Measurements from ENCODE around the gene UXS1. TPM values are rescaled to one million over a fixed set of nuclear protein-coding genes. Genes with fewer than 3 reads are reported as not detected.

UXS1 gene
- total and polyA plus RNA-seq, 2 of the 8 experiments (the other 6 are each of a cell fraction or from before 2014, with no cell fraction given) = 44.5 to 63.4 TPM

- TF ChIP-seq SRF (IDR thresholded peaks at IDR 0.05; ENCODE audit: low read depth, low read length) = no peak
- TF ChIP-seq HDAC2 (IDR thresholded peaks at IDR 0.05; ENCODE audit: borderline replicate concordance in 1 of 2, low read depth in 2 of 2, low read length in 2 of 2) = 0 out of 4 replicates have a peak, but pooled peaks of 1 of the 2 experiments have one; percentile 44
- TF ChIP-seq SAP30 (IDR thresholded peaks at IDR 0.05; ENCODE audit: insufficient read depth, insufficient replicate concordance, low read length) = no peak
- TF ChIP-seq TBP (IDR thresholded peaks at IDR 0.05; ENCODE audit: low read depth, low read length) = no peak
- no peak for TF ChIP-seq CHD1 (IDR thresholded peaks at IDR 0.05; ENCODE audit: low read depth, low read length)
- TF ChIP-seq EP300 (IDR thresholded peaks at IDR 0.05; ENCODE audit: borderline replicate concordance in 1 of 2, low read depth in 2 of 2, low read length in 2 of 2) = no peak
- TF ChIP-seq SUZ12 (IDR thresholded peaks at IDR 0.05; ENCODE audit: low read length) = no peak
- no peak for TF ChIP-seq JUND (IDR thresholded peaks at IDR 0.05; ENCODE audit: low read length)
- TF ChIP-seq CHD2 (IDR thresholded peaks at IDR 0.05; ENCODE audit: low read length) = no peak
- TF ChIP-seq CEBPB (IDR thresholded peaks at IDR 0.05; ENCODE audit: low read depth, low read length) = no peak
- peak; percentile 28 to 32 for TF ChIP-seq RAD21 (IDR thresholded peaks at IDR 0.05 in 1 of 2, conservative IDR thresholded peaks at IDR 0.05 in 1 of 2; ENCODE audit: low read depth in 2 of 2, low read length in 2 of 2)
Observed at GRCh38 chr2:106165029-106165428, 29.1 kb downstream of the UXS1 start (continued).

Measured in H1 (cell line).